Keratinocyte (primary cell): ENCODE data around the gene KIF16B. TPM values are rescaled to one million over a fixed set of nuclear protein-coding genes. Genes with fewer than 3 reads are reported as not detected.

Experiments used
- DNase-seq: peaks from one replicate; pipeline ENCODE4 v3.0.0-alpha.2; 2011; ENCODE audit warnings: low read depth, missing footprints, low spot score
- FAIRE-seq: peaks from 2 replicates; lab custom pipeline; 2011; peaks lifted over from hg19 to GRCh38; lab: Jason Lieb, UNC
- H2AFZ ChIP-seq: 2 replicates; pipeline ENCODE4 v1.6.0; 2012; ENCODE audit warnings: low read length, control low read depth, inconsistent platforms; ENCODE audit not compliant: control insufficient read depth
- H3K27ac ChIP-seq: 2 replicates; pipeline ENCODE4 v1.5.1; 2011; ENCODE audit warnings: low read length; ENCODE audit not compliant: control insufficient read depth, insufficient read depth
- H3K27me3 ChIP-seq: 3 replicates; pipeline ENCODE4 v1.6.0; 2011; ENCODE audit warnings: low read length; ENCODE audit not compliant: control insufficient read depth, insufficient read depth; ENCODE audit errors: extremely low read depth
- H3K36me3 ChIP-seq, 2 experiments: 2 replicates in 1 of 2; 3 replicates in 1 of 2; pipeline ENCODE4 v1.5.1; 2011; ENCODE audit warnings: low read length in 2 of 2, mild to moderate bottlenecking in 1 of 2; ENCODE audit not compliant: control insufficient read depth in 2 of 2, insufficient read depth in 2 of 2; ENCODE audit errors: extremely low read depth in 1 of 2
- H3K4me1 ChIP-seq: 3 replicates; pipeline ENCODE4 v1.5.1; 2011; ENCODE audit warnings: low read length; ENCODE audit not compliant: control insufficient read depth, insufficient read depth; ENCODE audit errors: extremely low read depth
- H3K4me2 ChIP-seq: 3 replicates; pipeline ENCODE4 v1.6.0; 2011; ENCODE audit warnings: low read depth, low read length; ENCODE audit not compliant: control insufficient read depth, insufficient read depth; ENCODE audit errors: extremely low read depth
- H3K4me3 ChIP-seq, 3 experiments: fragments of 200-600 bp in 1 of 3; sonication (generic) in 1 of 3; 2 replicates in 2 of 3; 3 replicates in 1 of 3; pipeline ENCODE4 v1.5.1; 2011 to 2016; ENCODE audit warnings: low read length in 3 of 3, mild to moderate bottlenecking in 3 of 3, control low read depth in 2 of 3, inconsistent platforms in 1 of 3, low read depth in 1 of 3, mixed read lengths in 1 of 3, mixed run types in 1 of 3, moderate library complexity in 1 of 3; ENCODE audit not compliant: control insufficient read depth in 2 of 3, insufficient read depth in 2 of 3; ENCODE audit errors: extremely low read depth in 1 of 3
- H3K79me2 ChIP-seq: 2 replicates; pipeline ENCODE4 v1.6.0; 2012; ENCODE audit warnings: low read length; ENCODE audit not compliant: control insufficient read depth, insufficient read depth
- H3K9ac ChIP-seq: 3 replicates; pipeline ENCODE4 v1.6.0; 2011; ENCODE audit warnings: low read length; ENCODE audit not compliant: control insufficient read depth, insufficient read depth; ENCODE audit errors: extremely low read depth
- H3K9me1 ChIP-seq: 3 replicates; pipeline ENCODE4 v1.6.0; 2011; ENCODE audit warnings: low read length; ENCODE audit not compliant: control insufficient read depth, insufficient read depth; ENCODE audit errors: extremely low read depth
- H3K9me3 ChIP-seq: 2 replicates; pipeline ENCODE4 v1.5.1; 2012; ENCODE audit warnings: low read depth, low read length; ENCODE audit not compliant: control insufficient read depth
- H4K20me1 ChIP-seq: 3 replicates; pipeline ENCODE4 v1.6.0; 2011; ENCODE audit warnings: low read length; ENCODE audit not compliant: control insufficient read depth, insufficient read depth; ENCODE audit errors: extremely low read depth
- EZH2 ChIP-seq: IDR thresholded peaks from one replicate; pipeline ENCODE4 v1.6.1; 2012; ENCODE audit warnings: inconsistent platforms, mild to moderate bottlenecking, low read length, moderate library complexity
- dilution Hi-C: fragments of 300-500 bp; cut with MboI; formaldehyde crosslinking; loops from one replicate; pipeline ENCODE4 v1.7.0; 2020; ENCODE audit warnings: low sequenced_read_pairs; ENCODE audit not compliant: extremely low pct_ligation_motif_present
- polyA plus RNA-seq, 5 experiments: library from polyadenylated mRNA; depleted of rRNA in 3 of 5; stranded (reverse) in 3 of 5; stranded (forward) in 1 of 5; unstranded in 1 of 5; fragments of >200 nt; gene quantifications; 1 replicate in 1 of 5; 2 replicates in 3 of 5; 3 replicates in 1 of 5; pipeline versions ENCODE4 v1.2.1 to v1.2.3, GENCODE V29; 2011 to 2012; ENCODE audit warnings: missing spikeins in 2 of 5, low read depth in 1 of 5, low replicate concordance in 1 of 5
- TF ChIP-seq, protein P1 (sequence below), 3 experiments: IDR thresholded peaks in 1 of 3; conservative IDR thresholded peaks in 1 of 3; optimal IDR thresholded peaks in 1 of 3; 2 replicates in 2 of 3; 3 replicates in 1 of 3; pipeline versions ENCODE3 to v1.5.1; 2011; ENCODE audit warnings: low read length in 3 of 3, mild to moderate bottlenecking in 3 of 3, moderate library complexity in 2 of 3, control low read depth in 1 of 3, inconsistent platforms in 1 of 3; ENCODE audit not compliant: insufficient read depth in 2 of 3; ENCODE audit errors: extremely low read depth in 1 of 3

The KIF16B gene
- polyA plus RNA-seq, 1 donor (not counting 4 experiments of a cell fraction or from before 2014, with no cell fraction given) = 16.1 TPM

DNA sequence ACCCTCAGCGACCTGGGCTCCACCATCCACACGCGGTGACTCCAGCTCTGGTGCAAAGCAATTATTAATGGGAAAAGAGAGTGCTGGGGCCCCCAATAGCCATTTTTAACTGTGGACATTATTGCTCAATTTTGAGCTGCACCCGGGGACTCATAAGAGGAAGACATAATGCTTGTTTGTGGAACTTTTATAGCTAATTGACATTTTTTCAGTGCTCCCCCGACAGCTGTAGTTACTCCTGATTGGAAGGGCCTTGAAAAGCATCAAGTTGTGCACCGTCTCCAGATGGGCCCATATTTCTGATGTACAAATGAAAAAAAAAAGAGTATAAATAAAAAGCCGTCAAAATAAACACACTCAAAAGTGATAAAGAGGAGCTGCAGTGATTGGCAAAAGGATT, 327.0 kb downstream of the KIF16B start:
- no peak overlapping the region for H3K27ac ChIP-seq
- no peaks in the 10 kb centered on the region for H3K79me2 ChIP-seq
- no peaks in the 10 kb centered on the region for H4K20me1 ChIP-seq
- no peaks in the 10 kb centered on the region for H3K9me1 ChIP-seq
- H3K4me2 ChIP-seq = no peak overlapping the region
- FAIRE-seq = no peak
- dilution Hi-C loops = no loop called here
- no peaks in the 10 kb centered on the region for H3K9me3 ChIP-seq
- H2AFZ ChIP-seq = no peak overlapping the region
- H3K27me3 ChIP-seq = no peaks in the 10 kb centered on the region
- DNase-seq = no peak
- H3K4me1 ChIP-seq = no peaks in the 10 kb centered on the region
- H3K36me3 ChIP-seq = no peaks in the 10 kb centered on the region
- H3K4me3 ChIP-seq = no peak overlapping the region
- no peak overlapping the region for H3K9ac ChIP-seq
- TF ChIP-seq EZH2 = no peak
- TF ChIP-seq, protein P1, sequence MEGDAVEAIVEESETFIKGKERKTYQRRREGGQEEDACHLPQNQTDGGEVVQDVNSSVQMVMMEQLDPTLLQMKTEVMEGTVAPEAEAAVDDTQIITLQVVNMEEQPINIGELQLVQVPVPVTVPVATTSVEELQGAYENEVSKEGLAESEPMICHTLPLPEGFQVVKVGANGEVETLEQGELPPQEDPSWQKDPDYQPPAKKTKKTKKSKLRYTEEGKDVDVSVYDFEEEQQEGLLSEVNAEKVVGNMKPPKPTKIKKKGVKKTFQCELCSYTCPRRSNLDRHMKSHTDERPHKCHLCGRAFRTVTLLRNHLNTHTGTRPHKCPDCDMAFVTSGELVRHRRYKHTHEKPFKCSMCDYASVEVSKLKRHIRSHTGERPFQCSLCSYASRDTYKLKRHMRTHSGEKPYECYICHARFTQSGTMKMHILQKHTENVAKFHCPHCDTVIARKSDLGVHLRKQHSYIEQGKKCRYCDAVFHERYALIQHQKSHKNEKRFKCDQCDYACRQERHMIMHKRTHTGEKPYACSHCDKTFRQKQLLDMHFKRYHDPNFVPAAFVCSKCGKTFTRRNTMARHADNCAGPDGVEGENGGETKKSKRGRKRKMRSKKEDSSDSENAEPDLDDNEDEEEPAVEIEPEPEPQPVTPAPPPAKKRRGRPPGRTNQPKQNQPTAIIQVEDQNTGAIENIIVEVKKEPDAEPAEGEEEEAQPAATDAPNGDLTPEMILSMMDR (optimal IDR thresholded peaks at IDR 0.05 in 1 of 3, IDR thresholded peaks at IDR 0.05 in 1 of 3, conservative IDR thresholded peaks at IDR 0.05 in 1 of 3; ENCODE audit: extremely low read depth in 1 of 3, insufficient read depth in 2 of 3, low read length in 3 of 3) = no peak

DNA sequence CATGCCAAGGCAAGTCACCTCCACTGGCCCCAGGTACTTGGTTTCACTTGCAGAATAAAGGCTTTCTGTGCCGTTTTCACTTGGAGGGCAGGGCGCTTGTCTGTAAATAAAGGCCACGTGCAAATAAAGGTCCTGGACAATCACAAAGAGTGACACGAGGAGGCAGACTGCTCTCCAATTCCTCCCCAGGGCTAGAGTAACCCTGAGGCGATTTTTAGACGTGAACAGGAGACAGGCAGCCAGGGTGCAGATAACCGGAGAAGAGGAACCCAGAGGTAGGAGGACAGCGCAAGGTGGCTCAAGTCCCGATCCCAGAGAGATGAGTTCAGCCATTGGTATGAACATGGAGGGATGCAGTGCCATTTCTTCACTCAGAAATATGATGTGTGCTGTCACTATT, 327.4 kb downstream of the KIF16B start:
- Histone ChIP-seq H3K4me3 (no peak overlapping the region), H3K27me3 (no peaks in the 10 kb centered on the region), H3K9me3 (no peaks in the 10 kb centered on the region), H3K9ac (no peak overlapping the region), H3K4me1 (no peaks in the 10 kb centered on the region), H4K20me1 (no peaks in the 10 kb centered on the region), H3K27ac (no peak overlapping the region), H3K36me3 (no peaks in the 10 kb centered on the region), H3K4me2 (no peak overlapping the region), H3K79me2 (no peaks in the 10 kb centered on the region), H3K9me1 (no peaks in the 10 kb centered on the region), H2AFZ (no peak overlapping the region)
- FAIRE-seq (no peak), DNase-seq (no peak)
- TF ChIP-seq, protein P1 (optimal IDR thresholded peaks at IDR 0.05 in 1 of 3, IDR thresholded peaks at IDR 0.05 in 1 of 3, conservative IDR thresholded peaks at IDR 0.05 in 1 of 3; ENCODE audit: extremely low read depth in 1 of 3, insufficient read depth in 2 of 3, low read length in 3 of 3) = no peak
- TF ChIP-seq EZH2 = no peak
- dilution Hi-C loops = no loop called here
